Left ventricle myocardium inferior (tissue), 1 donor: ENCODE results near the gene PPFIA4. TPM values are rescaled to one million over a fixed set of nuclear protein-coding genes. Genes with fewer than 3 reads are reported as not detected.

ENCODE experiments used
- DNase-seq: peaks from one replicate; pipeline ENCODE4 v3.0.0-alpha.2; 2020
- H3K27ac ChIP-seq: fragments of 200-600 bp; replicated peaks from 2 replicates; pipeline ENCODE4 v1.8.0; 2021
- H3K27me3 ChIP-seq: fragments of 200-600 bp; 2 replicates; pipeline ENCODE4 v1.8.0; 2021; ENCODE audit warnings: low read depth
- H3K36me3 ChIP-seq: fragments of 200-600 bp; 2 replicates; pipeline ENCODE4 v1.8.0; 2021
- H3K4me1 ChIP-seq: fragments of 200-600 bp; 2 replicates; pipeline ENCODE4 v1.8.0; 2021
- H3K4me3 ChIP-seq: fragments of 200-600 bp; 2 replicates; pipeline ENCODE4 v1.8.0; 2021; ENCODE audit warnings: mild to moderate bottlenecking, moderate library complexity
- H3K9me3 ChIP-seq: fragments of 200-600 bp; replicated peaks from 2 replicates; pipeline ENCODE4 v1.8.0; 2021
- CTCF ChIP-seq: fragments of 200-600 bp; IDR thresholded peaks from 2 replicates; pipeline ENCODE4 v1.8.0; 2021; ENCODE audit warnings: antibody characterized with exemption, mild to moderate bottlenecking, borderline replicate concordance
- intact Hi-C: fragments of 100-400 bp; cut with micrococcal nuclease; formaldehyde crosslinking; loops from one replicate; pipeline ENCODE4 v1.11.0; 2022
- total RNA-seq: library from RNA; stranded (reverse); fragmentation: NEBNext Ultra II Directional; extraction: Animal tissue kit (Norgen Biotek cat#: 25700); gene quantifications from one replicate; pipeline ENCODE4 v1.2.1, GENCODE V29; 2021
- donor health status: DM: no; HTN: yes; CAD: no; lungs with severe emphysema.

The PPFIA4 gene
- total RNA-seq, 1 donor from 2014 or later, result 24.8 TPM

GRCh38 chr1:203083463-203083921 lies 57.2 kb downstream of the PPFIA4 start:
- no peak for DNase-seq
- H3K4me3 ChIP-seq, result no peak overlapping the region

GRCh38 chr1:203084588-203085527 lies 58.6 kb downstream of the PPFIA4 start:
- Histone ChIP-seq H3K27ac (no peak overlapping the region), H3K27me3 (no peaks in the 10 kb centered on the region), H3K4me3 (no peak overlapping the region), H3K36me3 (no peaks in the 10 kb centered on the region), H3K9me3 (no peaks in the 10 kb centered on the region), H3K4me1 (peaks cover 5% of the 10 kb centered on the region)
- intact Hi-C loops, result loop anchor here (5.0 kb wide), 1 partner anchor 362 kb away; no protein-coding TSS in a partner anchor
- no peak for TF ChIP-seq CTCF
- DNase-seq, result no peak

More at GRCh38 chr1:203083463-203083921, 57.2 kb downstream of the PPFIA4 start:
- H3K27me3 ChIP-seq, result no peaks in the 10 kb centered on the region
- no peak for TF ChIP-seq CTCF
- H3K9me3 ChIP-seq, result no peaks in the 10 kb centered on the region
- no peaks in the 10 kb centered on the region for H3K36me3 ChIP-seq
- intact Hi-C loops, result loop anchor here (5.0 kb wide), 1 partner anchor 364 kb away; no protein-coding TSS in a partner anchor
- peaks cover 5% of the 10 kb centered on the region for H3K4me1 ChIP-seq
- H3K27ac ChIP-seq, result peak overlapping the region; percentile 12

- H3K4me3 ChIP-seq, result no peak within 1 kb of the TSS
- TF ChIP-seq CTCF, result no peak
- no peaks in the 10 kb centered on the region for H3K9me3 ChIP-seq
- H3K27me3 ChIP-seq, result peaks cover 1% of the 10 kb centered on the region
- H3K27ac ChIP-seq, result no peak within 1 kb of the TSS
- H3K36me3 ChIP-seq, result no peaks in the 10 kb centered on the region
- H3K4me1 ChIP-seq, result peaks cover 5% of the 10 kb centered on the region
- no peak for DNase-seq
- intact Hi-C loops, result no loop called here
Observed at GRCh38 chr1:203085528-203086406, 59.5 kb downstream of the PPFIA4 start, which contains the start of gene MYOG. Gene MYOG (minus strand): TSS chr1:203086012. CDS start chr1:203085961, 51 bp downstream.

- Histone ChIP-seq H3K4me3 (no peak overlapping the region), H3K36me3 (no peaks in the 10 kb centered on the region), H3K27me3 (peaks cover 12% of the 10 kb centered on the region), H3K4me1 (peaks cover 5% of the 10 kb centered on the region), H3K27ac (no peak overlapping the region), H3K9me3 (no peaks in the 10 kb centered on the region)
- TF ChIP-seq CTCF, result no peak
- intact Hi-C loops, result no loop called here
- no peak for DNase-seq
Observed at GRCh38 chr1:203086992-203087763, 60.9 kb downstream of the PPFIA4 start.
